Measurements from ENCODE around the gene TNK2.

DNA sequence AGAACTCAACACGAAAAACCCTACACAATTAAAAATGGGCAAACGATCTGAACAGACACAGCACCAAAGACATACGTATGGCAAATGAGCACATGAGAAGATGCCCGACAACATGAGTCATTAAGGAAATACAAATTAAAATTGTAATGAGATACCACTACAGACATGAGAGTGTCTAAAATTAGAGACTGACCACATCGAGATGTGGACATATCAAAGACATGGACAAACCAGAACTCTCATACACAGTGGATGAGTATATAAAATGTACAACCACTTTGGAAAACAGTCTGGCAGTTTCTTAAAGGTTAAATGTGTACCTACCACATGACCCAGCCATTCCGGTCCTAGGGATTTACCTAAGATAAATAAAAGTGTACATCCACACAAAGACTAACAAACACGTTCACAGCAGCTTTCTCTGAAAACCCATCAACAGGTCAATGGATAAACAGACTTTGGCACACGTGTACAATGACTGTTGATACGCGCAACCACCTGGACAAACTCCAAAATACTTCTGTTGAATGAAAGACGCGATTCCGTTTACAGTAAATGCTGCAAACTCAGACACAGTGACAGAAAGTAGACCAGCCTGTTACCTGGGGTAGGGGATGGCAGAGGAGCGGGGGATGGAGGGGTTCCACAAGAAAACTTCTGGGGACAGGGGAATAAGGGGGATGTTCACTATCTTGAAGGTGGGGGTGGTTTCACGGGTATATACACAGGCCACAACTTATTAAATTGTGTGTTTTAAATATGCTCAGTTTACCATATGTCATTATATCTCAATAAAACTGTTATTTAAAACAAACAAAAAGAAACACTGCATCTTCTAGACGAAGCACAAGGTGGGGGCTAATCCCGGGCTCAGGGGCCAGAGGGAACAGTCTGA is 2.1 kb downstream of the TNK2 start:
- no peak for TF ChIP-seq TAF1 (IDR thresholded peaks at IDR 0.05; ENCODE audit: borderline replicate concordance, insufficient read depth, low read length)
- TF ChIP-seq, protein P1, sequence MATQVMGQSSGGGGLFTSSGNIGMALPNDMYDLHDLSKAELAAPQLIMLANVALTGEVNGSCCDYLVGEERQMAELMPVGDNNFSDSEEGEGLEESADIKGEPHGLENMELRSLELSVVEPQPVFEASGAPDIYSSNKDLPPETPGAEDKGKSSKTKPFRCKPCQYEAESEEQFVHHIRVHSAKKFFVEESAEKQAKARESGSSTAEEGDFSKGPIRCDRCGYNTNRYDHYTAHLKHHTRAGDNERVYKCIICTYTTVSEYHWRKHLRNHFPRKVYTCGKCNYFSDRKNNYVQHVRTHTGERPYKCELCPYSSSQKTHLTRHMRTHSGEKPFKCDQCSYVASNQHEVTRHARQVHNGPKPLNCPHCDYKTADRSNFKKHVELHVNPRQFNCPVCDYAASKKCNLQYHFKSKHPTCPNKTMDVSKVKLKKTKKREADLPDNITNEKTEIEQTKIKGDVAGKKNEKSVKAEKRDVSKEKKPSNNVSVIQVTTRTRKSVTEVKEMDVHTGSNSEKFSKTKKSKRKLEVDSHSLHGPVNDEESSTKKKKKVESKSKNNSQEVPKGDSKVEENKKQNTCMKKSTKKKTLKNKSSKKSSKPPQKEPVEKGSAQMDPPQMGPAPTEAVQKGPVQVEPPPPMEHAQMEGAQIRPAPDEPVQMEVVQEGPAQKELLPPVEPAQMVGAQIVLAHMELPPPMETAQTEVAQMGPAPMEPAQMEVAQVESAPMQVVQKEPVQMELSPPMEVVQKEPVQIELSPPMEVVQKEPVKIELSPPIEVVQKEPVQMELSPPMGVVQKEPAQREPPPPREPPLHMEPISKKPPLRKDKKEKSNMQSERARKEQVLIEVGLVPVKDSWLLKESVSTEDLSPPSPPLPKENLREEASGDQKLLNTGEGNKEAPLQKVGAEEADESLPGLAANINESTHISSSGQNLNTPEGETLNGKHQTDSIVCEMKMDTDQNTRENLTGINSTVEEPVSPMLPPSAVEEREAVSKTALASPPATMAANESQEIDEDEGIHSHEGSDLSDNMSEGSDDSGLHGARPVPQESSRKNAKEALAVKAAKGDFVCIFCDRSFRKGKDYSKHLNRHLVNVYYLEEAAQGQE (IDR thresholded peaks at IDR 0.05; ENCODE audit: insufficient read depth in 1 of 2, low read depth in 2 of 2, low read length in 2 of 2): no peak

Data from PFSK-1 (cell line).